ENCODE data around the gene KIF16B.

DNA sequence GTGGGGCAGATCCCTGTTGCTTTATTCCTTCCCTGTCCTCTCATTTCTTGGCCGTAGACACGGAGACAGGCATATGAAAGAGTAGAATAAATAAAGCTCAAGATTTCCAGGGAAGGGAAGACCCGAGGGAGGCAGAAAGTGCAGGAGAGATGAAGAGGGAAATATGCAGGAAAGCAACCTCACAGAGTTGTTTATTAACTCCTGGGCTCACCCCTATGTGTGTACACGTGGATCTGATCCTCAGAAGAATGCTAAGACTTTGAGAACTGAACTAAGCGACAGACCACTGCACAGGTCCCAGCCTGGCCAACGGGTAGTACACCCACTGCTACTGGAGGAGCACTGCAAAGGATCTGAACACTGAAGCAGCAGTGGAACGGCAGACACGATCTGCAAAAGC is 156.2 kb downstream of the KIF16B start:
- TF ChIP-seq, protein P1, sequence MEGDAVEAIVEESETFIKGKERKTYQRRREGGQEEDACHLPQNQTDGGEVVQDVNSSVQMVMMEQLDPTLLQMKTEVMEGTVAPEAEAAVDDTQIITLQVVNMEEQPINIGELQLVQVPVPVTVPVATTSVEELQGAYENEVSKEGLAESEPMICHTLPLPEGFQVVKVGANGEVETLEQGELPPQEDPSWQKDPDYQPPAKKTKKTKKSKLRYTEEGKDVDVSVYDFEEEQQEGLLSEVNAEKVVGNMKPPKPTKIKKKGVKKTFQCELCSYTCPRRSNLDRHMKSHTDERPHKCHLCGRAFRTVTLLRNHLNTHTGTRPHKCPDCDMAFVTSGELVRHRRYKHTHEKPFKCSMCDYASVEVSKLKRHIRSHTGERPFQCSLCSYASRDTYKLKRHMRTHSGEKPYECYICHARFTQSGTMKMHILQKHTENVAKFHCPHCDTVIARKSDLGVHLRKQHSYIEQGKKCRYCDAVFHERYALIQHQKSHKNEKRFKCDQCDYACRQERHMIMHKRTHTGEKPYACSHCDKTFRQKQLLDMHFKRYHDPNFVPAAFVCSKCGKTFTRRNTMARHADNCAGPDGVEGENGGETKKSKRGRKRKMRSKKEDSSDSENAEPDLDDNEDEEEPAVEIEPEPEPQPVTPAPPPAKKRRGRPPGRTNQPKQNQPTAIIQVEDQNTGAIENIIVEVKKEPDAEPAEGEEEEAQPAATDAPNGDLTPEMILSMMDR (conservative IDR thresholded peaks at IDR 0.05 in 1 of 2, IDR thresholded peaks at IDR 0.05 in 1 of 2; ENCODE audit: extremely low read depth in 1 of 2, insufficient read depth in 1 of 2, low read depth in 1 of 2, low read length in 2 of 2): no peak
- no peak for TF ChIP-seq EZH2 (IDR thresholded peaks at IDR 0.05; ENCODE audit: borderline replicate concordance, low read length)

Measured in mammary epithelial cell (primary cell).